GM12878 (cell line): ENCODE data around the gene UBASH3A.

Source experiments
- BHLHE40 ChIP-seq, 2 experiments: fragments of 450-650 bp in 1 of 2; IDR thresholded peaks; 2 replicates each; pipeline ENCODE4 v1.6.1; 2011 to 2017; ENCODE audit warnings: low read depth in 2 of 2, borderline replicate concordance in 1 of 2, improper control_type of control experiment in 1 of 2, low read length in 1 of 2, mild to moderate bottlenecking in 1 of 2
- HCFC1 ChIP-seq: fragments of 150-350 bp; IDR thresholded peaks from 2 replicates; pipeline ENCODE4 v1.6.1; 2014; ENCODE audit warnings: low read length
- RAD21 ChIP-seq: IDR thresholded peaks from 2 replicates; pipeline ENCODE4 v1.6.1; 2011; ENCODE audit warnings: mild to moderate bottlenecking, low read depth, low read length, moderate library complexity; ENCODE audit not compliant: insufficient read depth
- YY1 ChIP-seq: IDR thresholded peaks from 2 replicates; pipeline ENCODE4 v1.6.1; 2011; ENCODE audit warnings: low read depth, mild to moderate bottlenecking, low read length
- TF ChIP-seq, protein P1 (sequence below), 3 experiments: IDR thresholded peaks in 2 of 3; conservative IDR thresholded peaks in 1 of 3; 2 replicates each; pipeline ENCODE4 v1.5.1; 2011; ENCODE audit warnings: low read depth in 3 of 3, low read length in 3 of 3, mild to moderate bottlenecking in 3 of 3, control low read depth in 2 of 3, moderate library complexity in 2 of 3, inconsistent platforms in 1 of 3, mixed read lengths in 1 of 3; ENCODE audit not compliant: control insufficient read depth in 2 of 3, insufficient read depth in 1 of 3; ENCODE audit errors: extremely low read depth in 1 of 3

DNA sequence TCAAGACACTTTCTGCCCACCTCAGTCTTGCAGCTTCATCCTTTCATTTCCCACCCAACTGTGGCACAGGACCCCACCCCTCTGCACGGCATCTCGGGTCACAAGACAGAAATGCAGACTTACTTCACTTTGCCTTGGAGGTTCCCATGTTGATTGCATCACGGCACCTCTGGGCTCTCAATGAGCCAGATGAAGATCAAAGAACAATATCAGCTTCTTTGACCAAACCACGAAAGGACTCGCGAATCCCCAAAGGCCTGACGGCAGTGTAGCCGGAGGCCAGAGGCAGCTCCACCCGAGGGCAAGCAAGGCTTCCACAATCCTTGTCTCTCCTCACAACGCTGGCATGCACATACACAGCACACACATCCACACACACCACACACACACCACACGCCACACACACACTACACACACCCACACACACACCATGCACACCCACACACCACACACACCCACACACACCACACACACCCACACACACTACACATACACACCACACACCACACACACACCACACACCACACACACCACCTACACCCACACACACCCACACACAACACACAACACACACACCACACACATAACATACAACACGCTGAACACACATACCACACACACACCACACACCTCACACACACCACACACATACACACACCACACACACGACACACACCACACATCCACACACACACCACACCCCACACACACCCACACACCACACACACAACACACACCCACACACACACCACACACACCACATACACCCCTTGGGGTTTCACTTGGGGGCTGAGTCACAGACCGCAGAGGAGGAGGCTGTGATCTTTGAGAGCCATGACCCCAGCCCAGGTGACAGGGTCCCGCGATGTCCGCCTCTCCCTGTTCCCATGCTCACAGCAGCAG is 35.8 kb downstream of the UBASH3A start:
- TF ChIP-seq, protein P1, sequence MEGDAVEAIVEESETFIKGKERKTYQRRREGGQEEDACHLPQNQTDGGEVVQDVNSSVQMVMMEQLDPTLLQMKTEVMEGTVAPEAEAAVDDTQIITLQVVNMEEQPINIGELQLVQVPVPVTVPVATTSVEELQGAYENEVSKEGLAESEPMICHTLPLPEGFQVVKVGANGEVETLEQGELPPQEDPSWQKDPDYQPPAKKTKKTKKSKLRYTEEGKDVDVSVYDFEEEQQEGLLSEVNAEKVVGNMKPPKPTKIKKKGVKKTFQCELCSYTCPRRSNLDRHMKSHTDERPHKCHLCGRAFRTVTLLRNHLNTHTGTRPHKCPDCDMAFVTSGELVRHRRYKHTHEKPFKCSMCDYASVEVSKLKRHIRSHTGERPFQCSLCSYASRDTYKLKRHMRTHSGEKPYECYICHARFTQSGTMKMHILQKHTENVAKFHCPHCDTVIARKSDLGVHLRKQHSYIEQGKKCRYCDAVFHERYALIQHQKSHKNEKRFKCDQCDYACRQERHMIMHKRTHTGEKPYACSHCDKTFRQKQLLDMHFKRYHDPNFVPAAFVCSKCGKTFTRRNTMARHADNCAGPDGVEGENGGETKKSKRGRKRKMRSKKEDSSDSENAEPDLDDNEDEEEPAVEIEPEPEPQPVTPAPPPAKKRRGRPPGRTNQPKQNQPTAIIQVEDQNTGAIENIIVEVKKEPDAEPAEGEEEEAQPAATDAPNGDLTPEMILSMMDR (IDR thresholded peaks at IDR 0.05 in 2 of 3, conservative IDR thresholded peaks at IDR 0.05 in 1 of 3; ENCODE audit: control insufficient read depth in 2 of 3, extremely low read depth in 1 of 3, insufficient read depth in 1 of 3, low read depth in 3 of 3, low read length in 3 of 3) = no peak
- TF ChIP-seq BHLHE40 (IDR thresholded peaks at IDR 0.05; ENCODE audit: borderline replicate concordance in 1 of 2, low read depth in 2 of 2, low read length in 1 of 2) (peak; percentile 40 to 69; a peak in 3 of 4 replicates), YY1 (no peak), HCFC1 (no peak; the same call in 1 of the 2 replicates), RAD21 (0 out of 2 replicates have a peak, but pooled peaks have one; percentile 4)
